Measurements from ENCODE around the gene EPB41L1. TPM values are rescaled to one million over a fixed set of nuclear protein-coding genes. Genes with fewer than 3 reads are reported as not detected.

EPB41L1 gene
- polyA plus RNA-seq, 1 donor (not counting 4 experiments of a cell fraction or from before 2014, with no cell fraction given), result 1.2 TPM

GRCh38 chr20:36155991-36156390, 1.5 kb downstream of the EPB41L1 start:
- Histone ChIP-seq H3K4me1 (ENCODE audit: control insufficient read depth, extremely low read depth, insufficient read depth, low read length) (peaks cover 7% of the 10 kb centered on the region), H4K20me1 (ENCODE audit: control insufficient read depth, extremely low read depth, insufficient read depth, low read length) (no peaks in the 10 kb centered on the region), H3K4me2 (ENCODE audit: control insufficient read depth, extremely low read depth, insufficient read depth, low read depth, low read length) (no peak overlapping the region), H3K9me3 (ENCODE audit: control insufficient read depth, low read depth, low read length) (no peaks in the 10 kb centered on the region), H3K9me1 (ENCODE audit: control insufficient read depth, extremely low read depth, insufficient read depth, low read length) (no peaks in the 10 kb centered on the region), H3K9ac (ENCODE audit: control insufficient read depth, extremely low read depth, insufficient read depth, low read length) (no peak overlapping the region), H3K79me2 (ENCODE audit: control insufficient read depth, insufficient read depth, low read length) (no peaks in the 10 kb centered on the region), H3K27me3 (ENCODE audit: control insufficient read depth, extremely low read depth, insufficient read depth, low read length) (peaks cover 29% of the 10 kb centered on the region), H3K4me3 (ENCODE audit: control insufficient read depth in 2 of 3, extremely low read depth in 1 of 3, insufficient read depth in 2 of 3, low read depth in 1 of 3, low read length in 3 of 3) (no peak overlapping the region), H2AFZ (ENCODE audit: control insufficient read depth, low read length) (no peak overlapping the region), H3K36me3 (ENCODE audit: control insufficient read depth in 2 of 2, extremely low read depth in 1 of 2, insufficient read depth in 2 of 2, low read length in 2 of 2) (no peaks in the 10 kb centered on the region), H3K27ac (ENCODE audit: control insufficient read depth, insufficient read depth, low read length) (no peak overlapping the region)
- TF ChIP-seq EZH2 (IDR thresholded peaks at IDR 0.05; ENCODE audit: low read length) (no peak), CTCF (optimal IDR thresholded peaks at IDR 0.05 in 1 of 3, IDR thresholded peaks at IDR 0.05 in 1 of 3, conservative IDR thresholded peaks at IDR 0.05 in 1 of 3; ENCODE audit: extremely low read depth in 1 of 3, insufficient read depth in 2 of 3, low read length in 3 of 3) (no peak)
- FAIRE-seq, result no peak
- no peak for DNase-seq (ENCODE audit: low read depth, low spot score)
- dilution Hi-C loops (cut with MboI; ENCODE audit: extremely low pct_ligation_motif_present, low sequenced_read_pairs), result no loop called here

- Histone ChIP-seq H3K27me3 (ENCODE audit: control insufficient read depth, extremely low read depth, insufficient read depth, low read length) (peaks cover 34% of the 10 kb centered on the region), H4K20me1 (ENCODE audit: control insufficient read depth, extremely low read depth, insufficient read depth, low read length) (no peaks in the 10 kb centered on the region), H3K27ac (ENCODE audit: control insufficient read depth, insufficient read depth, low read length) (no peak overlapping the region), H3K79me2 (ENCODE audit: control insufficient read depth, insufficient read depth, low read length) (no peaks in the 10 kb centered on the region), H2AFZ (ENCODE audit: control insufficient read depth, low read length) (no peak overlapping the region), H3K4me2 (ENCODE audit: control insufficient read depth, extremely low read depth, insufficient read depth, low read depth, low read length) (no peak overlapping the region), H3K4me3 (ENCODE audit: control insufficient read depth in 2 of 3, extremely low read depth in 1 of 3, insufficient read depth in 2 of 3, low read depth in 1 of 3, low read length in 3 of 3) (no peak overlapping the region), H3K36me3 (ENCODE audit: control insufficient read depth in 2 of 2, extremely low read depth in 1 of 2, insufficient read depth in 2 of 2, low read length in 2 of 2) (no peaks in the 10 kb centered on the region), H3K9me3 (ENCODE audit: control insufficient read depth, low read depth, low read length) (no peaks in the 10 kb centered on the region), H3K4me1 (ENCODE audit: control insufficient read depth, extremely low read depth, insufficient read depth, low read length) (peaks cover 7% of the 10 kb centered on the region), H3K9me1 (ENCODE audit: control insufficient read depth, extremely low read depth, insufficient read depth, low read length) (no peaks in the 10 kb centered on the region), H3K9ac (ENCODE audit: control insufficient read depth, extremely low read depth, insufficient read depth, low read length) (no peak overlapping the region)
- dilution Hi-C loops (cut with MboI; ENCODE audit: extremely low pct_ligation_motif_present, low sequenced_read_pairs), result no loop called here
- no peak for TF ChIP-seq CTCF (optimal IDR thresholded peaks at IDR 0.05 in 1 of 3, IDR thresholded peaks at IDR 0.05 in 1 of 3, conservative IDR thresholded peaks at IDR 0.05 in 1 of 3; ENCODE audit: extremely low read depth in 1 of 3, insufficient read depth in 2 of 3, low read length in 3 of 3)
- no peak for TF ChIP-seq EZH2 (IDR thresholded peaks at IDR 0.05; ENCODE audit: low read length)
- DNase-seq (ENCODE audit: low read depth, low spot score) (no peak), FAIRE-seq (no peak)
Measured at GRCh38 chr20:36157610-36158009, 3.1 kb downstream of the EPB41L1 start.
